ENCODE measurements around the gene TMEM38B.

- TF ChIP-seq CTCF (IDR thresholded peaks at IDR 0.05) (no peak), EZH2 (IDR thresholded peaks at IDR 0.05) (no peak)
Observed at GRCh38 chr9:105706156-105706555, 11.8 kb downstream of the TMEM38B start.
